GM19438 (cell line): ENCODE data around the gene SPATS1.

Source experiments
- ATAC-seq: cut with Tn5 transposase; IDR thresholded peaks from one replicate; pipeline ENCODE4 v1.9.1; 2021; ENCODE audit warnings: low read depth; ENCODE audit not compliant: unreplicated experiment

The SPATS1 gene

DNA sequence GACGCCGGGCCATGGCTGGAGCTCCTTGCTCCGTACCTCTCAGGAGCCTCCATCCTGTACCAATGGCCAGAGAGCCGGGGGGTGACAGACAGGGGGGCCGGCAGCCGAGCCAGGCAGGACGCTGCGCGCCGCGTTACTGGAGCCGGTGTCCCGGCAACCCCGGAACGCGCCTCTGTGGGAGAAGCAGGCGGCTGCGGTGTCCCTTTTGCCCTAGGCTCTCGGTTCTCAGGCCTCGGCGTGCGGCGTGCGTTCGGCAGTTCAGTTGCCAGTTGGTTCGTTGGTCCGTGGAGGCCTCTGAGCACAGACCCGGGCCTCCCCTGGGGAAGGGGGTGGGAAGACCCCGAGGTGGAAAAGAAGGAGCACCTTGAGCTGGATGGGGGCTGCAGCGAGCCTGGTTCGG, at the start of gene SPATS1:
Gene SPATS1, plus strand, starts transcription at position 162 of the 400 bp plus-strand sequence. CDS start 446 bp downstream, outside the sequence.
- ATAC-seq, result no peak

GRCh38 chr6:44292661-44293365, 49.6 kb upstream of the SPATS1 start:
- no peak for ATAC-seq

GRCh38 chr6:44294832-44295791, 47.3 kb upstream of the SPATS1 start:
- no peak for ATAC-seq

DNA sequence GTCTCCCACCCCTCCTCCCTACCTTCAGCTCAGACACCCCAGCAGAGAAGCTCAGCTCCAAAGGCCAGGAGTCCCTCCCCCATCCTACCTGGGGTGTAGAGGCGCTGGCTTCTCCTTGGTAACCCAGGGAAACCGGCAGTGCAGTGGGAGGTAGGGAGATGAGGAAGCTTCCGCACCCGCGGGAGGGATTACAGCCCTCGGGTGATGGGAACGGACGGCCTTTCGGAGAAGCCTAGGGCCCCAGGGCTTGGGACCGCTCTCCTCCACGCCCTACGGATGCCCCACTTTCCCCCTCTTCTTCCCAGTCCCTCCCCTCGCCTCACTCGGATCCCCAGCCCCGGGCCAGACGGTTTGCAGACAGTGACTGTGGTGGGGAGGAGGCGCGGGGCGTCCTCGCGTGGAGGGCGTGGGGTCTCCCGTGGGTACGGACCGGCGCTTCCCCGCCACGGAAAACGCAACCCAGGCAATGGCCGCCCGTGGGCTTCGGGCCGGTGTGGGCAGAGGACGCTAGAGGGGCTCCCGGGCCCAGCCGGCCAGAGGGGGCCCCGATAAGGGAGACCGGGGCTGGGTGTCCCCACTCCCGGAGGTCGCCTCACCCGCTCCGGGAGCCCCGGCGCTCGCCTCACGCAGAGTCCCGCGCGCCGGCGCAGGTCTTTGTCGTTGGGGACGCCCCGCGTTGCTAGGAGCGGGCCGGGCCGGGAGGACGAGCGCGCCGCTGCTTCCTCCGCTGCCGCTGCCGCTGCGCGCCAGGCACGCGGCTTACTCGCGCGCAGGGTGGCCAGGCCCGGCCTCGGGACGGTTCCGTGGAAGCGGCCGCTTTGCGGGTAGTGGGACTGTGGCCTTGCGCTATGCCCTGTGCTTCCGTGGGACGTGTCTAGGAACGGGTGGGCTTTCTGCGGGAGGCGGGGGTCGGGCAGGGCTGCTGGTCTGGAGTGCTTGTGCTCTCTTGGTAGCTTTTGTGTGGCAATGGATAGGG, 45.1 kb upstream of the SPATS1 start:
- ATAC-seq, result no peak

DNA sequence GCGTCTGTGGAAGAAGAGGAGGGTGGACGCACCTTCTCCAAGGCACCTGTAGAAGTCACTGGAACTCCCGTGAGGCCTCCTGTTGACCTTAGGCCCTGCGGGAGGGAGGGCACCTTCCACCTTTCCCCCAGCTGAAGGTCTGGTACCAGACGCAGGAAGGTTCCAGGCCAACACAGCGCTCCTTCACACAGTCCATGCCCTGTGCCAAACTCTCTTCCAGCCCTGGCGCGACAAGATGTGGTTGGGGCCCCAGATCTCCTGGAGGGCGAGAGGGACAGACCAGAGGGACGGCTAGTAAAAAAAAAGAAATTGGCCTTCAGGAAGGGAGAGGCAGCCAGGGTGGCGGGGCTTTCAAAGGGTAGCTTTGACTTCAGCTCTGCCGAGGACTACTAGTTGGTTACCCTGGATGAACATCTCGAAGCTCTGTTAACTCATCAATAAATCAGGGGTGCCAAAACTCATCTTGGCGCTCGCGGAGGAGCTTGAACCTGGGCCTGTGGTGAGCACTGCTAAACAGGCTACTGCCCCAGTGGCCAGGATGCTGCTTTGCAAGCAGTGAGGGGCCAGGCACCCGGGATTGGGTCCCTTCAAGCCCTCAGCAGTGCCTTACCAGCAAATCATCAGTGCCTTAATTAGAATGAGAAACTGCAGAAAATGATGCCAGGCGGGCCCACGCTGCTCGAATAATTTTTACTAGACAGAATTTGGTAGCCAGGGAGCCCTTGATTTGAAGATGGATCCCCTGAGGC, 44.2 kb upstream of the SPATS1 start:
- no peak for ATAC-seq

DNA sequence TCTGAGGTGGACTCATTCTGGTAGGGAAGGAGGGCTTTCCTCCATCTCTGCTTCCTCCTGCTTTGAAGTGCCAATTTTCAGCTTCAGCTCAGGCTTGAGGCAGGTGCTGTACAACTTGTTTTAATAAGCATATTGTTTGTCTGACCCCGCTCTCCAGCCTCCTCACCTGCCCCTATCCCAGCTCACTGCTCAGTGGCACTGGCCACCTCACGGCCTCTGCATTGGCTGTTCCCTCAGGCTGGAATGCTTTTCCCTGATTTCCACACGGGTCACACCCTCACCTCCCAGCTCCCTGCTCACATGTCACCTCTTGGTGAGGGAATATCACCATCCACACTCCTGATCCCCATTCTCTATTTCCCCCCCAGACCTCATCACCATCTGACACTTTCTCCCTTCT, 43.6 kb upstream of the SPATS1 start:
- no peak for ATAC-seq

DNA sequence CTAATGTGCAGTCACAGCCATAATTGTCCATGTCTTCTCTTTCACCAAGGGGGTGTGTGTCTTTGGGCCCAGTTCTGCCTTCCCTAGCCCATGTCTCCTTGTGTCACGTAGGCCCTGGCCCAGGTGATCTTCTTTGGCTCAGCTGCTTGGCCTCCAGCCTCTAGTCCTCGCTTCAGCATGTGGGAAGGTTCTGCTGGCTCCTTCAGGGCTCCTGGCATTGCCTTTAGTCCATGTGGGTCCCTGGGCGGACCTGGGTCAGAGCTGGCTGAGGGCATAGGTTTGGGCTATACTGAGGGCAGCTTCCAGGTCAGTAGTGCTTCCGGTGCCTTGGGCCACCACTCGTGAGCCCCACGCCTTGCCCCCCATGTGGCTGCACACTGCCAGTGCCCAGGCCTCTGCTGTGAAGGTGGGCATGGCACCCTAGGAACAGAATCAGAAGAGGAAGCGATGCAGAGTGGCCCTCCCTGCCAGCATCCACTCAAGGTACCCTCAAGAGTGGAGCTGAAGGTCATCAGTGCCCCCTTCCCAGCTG, 42.1 kb upstream of the SPATS1 start:
- ATAC-seq, result no peak

DNA sequence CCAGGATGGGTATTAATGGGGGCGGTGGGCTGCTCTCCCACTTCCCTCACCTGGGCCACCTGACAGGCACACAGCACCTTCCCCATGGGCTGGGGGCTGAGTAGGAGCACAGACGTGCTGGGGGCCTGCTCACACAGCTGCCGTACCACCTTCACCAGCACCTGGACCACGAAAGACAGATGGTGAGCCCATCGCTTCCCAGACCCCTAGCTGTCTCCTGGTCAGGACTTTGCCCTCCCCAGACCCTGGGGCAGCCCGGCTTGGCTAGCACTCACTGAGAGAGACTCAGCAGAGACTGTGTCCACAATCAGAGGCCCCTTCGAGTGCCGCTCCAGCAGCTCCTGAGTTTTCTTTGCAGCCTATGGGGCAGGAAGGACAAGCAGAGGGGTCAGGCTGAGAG, 41.3 kb upstream of the SPATS1 start:
- ATAC-seq, result no peak

- ATAC-seq, result no peak
Observed at GRCh38 chr6:44301782-44302564, 40.5 kb upstream of the SPATS1 start.

DNA sequence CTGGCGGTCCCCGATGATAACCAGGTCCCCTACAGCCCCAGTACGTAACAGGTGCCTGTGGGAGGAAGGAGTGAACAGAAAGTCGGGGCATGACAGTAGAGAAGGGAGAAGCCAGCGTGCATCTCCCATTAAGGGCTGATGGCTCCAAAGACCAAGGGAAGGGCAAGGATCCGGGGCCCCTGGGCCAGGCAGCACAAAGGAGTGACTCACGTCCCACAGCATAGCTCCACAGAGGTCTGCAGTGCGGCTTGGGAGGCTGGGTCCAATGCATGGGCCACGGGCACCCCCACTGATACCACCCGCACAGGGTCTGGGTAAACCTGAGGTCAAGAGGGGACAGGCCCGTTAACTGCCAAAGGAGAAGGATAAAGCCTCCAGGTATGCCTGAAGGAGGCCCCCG, 39.6 kb upstream of the SPATS1 start:
- ATAC-seq, result no peak

DNA sequence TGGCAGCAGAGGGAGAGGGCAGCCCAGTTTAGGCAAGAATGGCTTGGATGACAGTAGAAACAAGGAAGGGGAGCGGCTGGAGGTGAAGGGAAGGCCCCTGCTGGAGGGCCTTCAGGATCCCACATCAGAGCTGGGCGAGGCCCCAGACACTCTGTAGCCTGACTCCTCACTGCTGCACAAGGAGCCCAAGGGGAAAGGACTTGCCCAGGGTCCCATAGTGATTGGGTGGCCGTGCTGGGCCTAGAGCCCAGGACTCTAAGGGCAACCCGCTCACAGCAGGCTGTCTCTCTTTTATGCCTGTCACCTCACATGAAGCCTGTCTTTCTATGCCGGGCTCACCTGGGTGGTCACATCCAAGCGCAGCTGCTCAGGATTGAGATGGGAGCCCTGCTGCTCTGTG, 38.6 kb upstream of the SPATS1 start:
- ATAC-seq, result no peak

- ATAC-seq, result no peak
Observed at GRCh38 chr6:44304282-44305199, 37.9 kb upstream of the SPATS1 start.

DNA sequence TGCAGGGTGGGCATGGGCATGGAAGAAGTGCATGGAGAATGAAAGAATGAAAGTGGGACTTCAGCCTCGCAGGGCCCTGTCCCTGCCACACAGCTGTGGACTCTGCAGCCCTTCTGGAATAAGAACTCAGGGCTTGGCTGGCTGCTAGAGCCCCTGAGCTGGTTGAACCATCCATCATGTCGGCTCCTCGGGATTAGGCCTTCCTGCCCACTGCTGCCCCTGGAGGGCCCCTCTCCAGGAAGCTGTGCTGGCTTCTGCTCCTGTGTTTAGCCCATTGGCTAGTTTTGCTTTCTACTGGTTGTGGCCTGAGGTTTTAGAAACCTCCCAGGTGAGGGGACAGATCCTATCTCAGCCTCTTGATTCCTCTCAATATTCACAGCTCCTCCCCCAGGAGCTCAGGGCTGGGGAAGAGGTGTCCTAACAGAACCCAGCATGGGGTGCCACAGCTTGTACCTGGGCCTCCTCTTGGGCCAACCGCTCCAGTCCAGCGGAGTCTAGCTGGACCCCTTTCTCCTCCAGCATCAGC, 37.2 kb upstream of the SPATS1 start:
- ATAC-seq, result no peak

GRCh38 chr6:44306710-44307109, 35.7 kb upstream of the SPATS1 start:
- ATAC-seq, result no peak

GRCh38 chr6:44307217-44307616, 35.2 kb upstream of the SPATS1 start:
- no peak for ATAC-seq

DNA sequence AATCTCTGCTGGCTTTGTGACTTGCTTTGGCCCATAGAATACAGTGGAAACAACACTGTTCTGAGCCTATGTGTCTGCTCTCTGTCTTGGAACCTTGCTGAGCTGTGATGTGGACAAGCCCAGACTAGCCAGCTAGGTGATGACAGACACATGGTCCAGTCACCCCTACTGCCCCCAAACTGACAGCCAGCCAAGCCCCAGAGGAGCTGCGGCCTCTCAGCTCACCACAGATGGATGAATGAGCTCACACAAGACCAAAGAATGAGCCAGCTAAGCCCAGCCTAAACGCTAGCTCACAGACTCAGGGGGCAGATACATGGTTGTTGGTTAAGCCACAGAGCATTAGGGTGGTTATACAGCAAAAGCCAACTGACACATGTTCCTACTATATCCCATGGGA, 33.4 kb upstream of the SPATS1 start:
- no peak for ATAC-seq

GRCh38 chr6:44309631-44310030, 32.8 kb upstream of the SPATS1 start:
- ATAC-seq, result no peak

- ATAC-seq, result no peak
Observed at GRCh38 chr6:44310241-44310640, 32.2 kb upstream of the SPATS1 start.
